ENCODE results near the gene SLC25A17.

DNA sequence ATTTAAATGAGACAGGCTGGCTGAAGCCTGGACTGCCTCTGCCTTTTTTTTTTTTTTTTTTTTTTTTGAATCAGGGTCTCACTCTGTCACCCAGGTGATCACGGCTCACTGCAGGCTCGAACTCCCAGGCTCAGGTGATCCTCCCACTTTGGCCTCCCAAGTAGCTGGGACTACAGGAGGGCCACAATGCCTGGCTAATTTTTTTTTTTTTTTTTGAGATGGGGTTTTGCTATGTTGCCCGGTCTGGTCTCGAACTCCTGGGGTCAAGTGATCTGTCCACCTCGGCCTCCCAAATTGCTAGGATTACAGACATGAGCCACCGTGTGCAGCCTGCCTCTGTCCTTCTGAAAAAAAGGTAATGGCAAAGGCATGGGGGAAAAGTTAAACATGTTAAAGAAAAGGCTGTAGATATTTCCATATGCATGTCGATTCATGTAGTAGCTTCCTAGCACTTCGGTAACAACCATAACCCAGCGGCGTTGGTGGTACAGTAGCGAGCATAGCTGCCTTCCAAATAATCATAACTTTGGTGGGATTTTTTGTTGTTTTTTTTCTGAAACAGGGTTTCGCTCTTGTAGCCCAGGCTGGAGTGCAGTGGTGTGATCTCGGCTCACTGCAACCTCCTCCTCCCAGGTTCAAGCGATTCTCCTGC lies 91.1 kb downstream of the SLC25A17 start:
- TF ChIP-seq, protein P1, sequence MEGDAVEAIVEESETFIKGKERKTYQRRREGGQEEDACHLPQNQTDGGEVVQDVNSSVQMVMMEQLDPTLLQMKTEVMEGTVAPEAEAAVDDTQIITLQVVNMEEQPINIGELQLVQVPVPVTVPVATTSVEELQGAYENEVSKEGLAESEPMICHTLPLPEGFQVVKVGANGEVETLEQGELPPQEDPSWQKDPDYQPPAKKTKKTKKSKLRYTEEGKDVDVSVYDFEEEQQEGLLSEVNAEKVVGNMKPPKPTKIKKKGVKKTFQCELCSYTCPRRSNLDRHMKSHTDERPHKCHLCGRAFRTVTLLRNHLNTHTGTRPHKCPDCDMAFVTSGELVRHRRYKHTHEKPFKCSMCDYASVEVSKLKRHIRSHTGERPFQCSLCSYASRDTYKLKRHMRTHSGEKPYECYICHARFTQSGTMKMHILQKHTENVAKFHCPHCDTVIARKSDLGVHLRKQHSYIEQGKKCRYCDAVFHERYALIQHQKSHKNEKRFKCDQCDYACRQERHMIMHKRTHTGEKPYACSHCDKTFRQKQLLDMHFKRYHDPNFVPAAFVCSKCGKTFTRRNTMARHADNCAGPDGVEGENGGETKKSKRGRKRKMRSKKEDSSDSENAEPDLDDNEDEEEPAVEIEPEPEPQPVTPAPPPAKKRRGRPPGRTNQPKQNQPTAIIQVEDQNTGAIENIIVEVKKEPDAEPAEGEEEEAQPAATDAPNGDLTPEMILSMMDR (conservative IDR thresholded peaks at IDR 0.05 in 1 of 2, IDR thresholded peaks at IDR 0.05 in 1 of 2; ENCODE audit: low read depth in 1 of 2, low read length in 2 of 2) = no peak
- no peak for TF ChIP-seq EZH2 (IDR thresholded peaks at IDR 0.05; ENCODE audit: low read length, missing control alignments)

Measured in fibroblast of lung (primary cell).